SK-N-SH (cell line): ENCODE data around the gene ARHGAP44. TPM values are rescaled to one million over a fixed set of nuclear protein-coding genes. Genes with fewer than 3 reads are reported as not detected.

ENCODE experiments used
- CTCF ChIA-PET: fragments of 300-600, 350-600 bp; formaldehyde crosslinking; extraction: SDS; loops from one replicate; lab custom pipeline; 2021; lab: Yijun Ruan, JAX
- POLR2A ChIA-PET: fragments of 350-600 bp; sonication (Branson Sonifier 250); formaldehyde crosslinking; extraction: SDS; loops from one replicate; lab custom pipeline; 2020; ENCODE audit warnings: antibody characterized with exemption, inconsistent platforms; lab: Yijun Ruan, JAX
- DNase-seq: peaks from one replicate; pipeline ENCODE4 v3.0.0; 2012
- H2AFZ ChIP-seq: fragments of 200-600 bp; sonication (generic); 2 replicates; pipeline ENCODE4 v1.8.1; 2016; ENCODE audit warnings: antibody characterized with exemption, mild to moderate bottlenecking, low read depth
- H3F3A ChIP-seq: fragments of 200-600 bp; sonication (generic); replicated peaks from 2 replicates; pipeline ENCODE3; 2016; ENCODE audit warnings: antibody characterized with exemption, mild to moderate bottlenecking; ENCODE audit not compliant: insufficient read depth
- H3K27ac ChIP-seq, 2 experiments: fragments of 200-500 bp in 1 of 2; fragments of 200-600 bp in 1 of 2; sonication (Bioruptor generic) in 1 of 2; sonication (generic), shearing (Covaris generic) in 1 of 2; 2 replicates each; pipeline versions ENCODE4 v1.5.1 to v1.6.1; 2014 to 2016; ENCODE audit warnings: low read depth in 2 of 2, inconsistent platforms in 1 of 2, low read length in 1 of 2, mild to moderate bottlenecking in 1 of 2, mixed read lengths in 1 of 2
- H3K27me3 ChIP-seq: fragments of 200-600 bp; sonication (generic), shearing (Covaris generic); 2 replicates; pipeline ENCODE4 v1.6.1; 2016; ENCODE audit warnings: mixed run types; ENCODE audit not compliant: insufficient read depth
- H3K36me3 ChIP-seq, 2 experiments: fragments of 200-500 bp in 1 of 2; fragments of 200-600 bp in 1 of 2; sonication (Bioruptor generic) in 1 of 2; sonication (generic) in 1 of 2; replicated peaks in 1 of 2; 2 replicates each; pipeline versions ENCODE3 to v1.5.1; 2014 to 2016; ENCODE audit warnings: low read length in 1 of 2, mild to moderate bottlenecking in 1 of 2; ENCODE audit not compliant: insufficient read depth in 2 of 2, control insufficient read depth in 1 of 2
- H3K4me1 ChIP-seq, 2 experiments: fragments of 200-500 bp in 1 of 2; fragments of 200-600 bp in 1 of 2; sonication (Bioruptor generic) in 1 of 2; sonication (generic), shearing (Covaris generic) in 1 of 2; 2 replicates each; pipeline versions ENCODE4 v1.5.1 to v1.6.1; 2014 to 2016; ENCODE audit warnings: low read depth in 1 of 2, low read length in 1 of 2, mixed run types in 1 of 2; ENCODE audit not compliant: insufficient read depth in 2 of 2, control insufficient read depth in 1 of 2
- H3K4me2 ChIP-seq: fragments of 200-600 bp; sonication (generic), shearing (Covaris generic); 2 replicates; pipeline ENCODE4 v1.6.1; 2017; ENCODE audit warnings: mixed run types
- H3K4me3 ChIP-seq, 2 experiments: fragments of 200-500 bp in 1 of 2; fragments of 200-600 bp in 1 of 2; sonication (Bioruptor generic) in 1 of 2; sonication (generic), shearing (Covaris generic) in 1 of 2; 2 replicates each; pipeline versions ENCODE4 v1.5.1 to v1.8.1; 2014 to 2016; ENCODE audit warnings: low read depth in 2 of 2, inconsistent platforms in 1 of 2, low read length in 1 of 2, mild to moderate bottlenecking in 1 of 2, mixed read lengths in 1 of 2, moderate library complexity in 1 of 2
- H3K79me2 ChIP-seq: fragments of 200-600 bp; sonication (generic); 2 replicates; pipeline ENCODE4 v1.8.1; 2017; ENCODE audit warnings: mild to moderate bottlenecking; ENCODE audit not compliant: insufficient read depth
- H3K9ac ChIP-seq: fragments of 200-600 bp; sonication (generic); 2 replicates; pipeline ENCODE4 v1.6.1; 2017; ENCODE audit warnings: mixed run types
- H3K9me2 ChIP-seq: fragments of 200-600 bp; sonication (generic); 2 replicates; pipeline ENCODE4 v1.6.1; 2017; ENCODE audit warnings: mixed run types
- H3K9me3 ChIP-seq: fragments of 200-600 bp; sonication (generic); 2 replicates; pipeline ENCODE4 v1.6.1; 2017; ENCODE audit warnings: mixed run types, mild to moderate bottlenecking, moderate library complexity
- H4K20me1 ChIP-seq: fragments of 200-600 bp; sonication (generic); 2 replicates; pipeline ENCODE4 v1.6.1; 2017; ENCODE audit warnings: mild to moderate bottlenecking, mixed run types; ENCODE audit not compliant: insufficient read depth
- EP300 ChIP-seq, 2 experiments: IDR thresholded peaks; 2 replicates each; pipeline versions ENCODE4 v1.4.0 to v1.6.1; 2012; ENCODE audit warnings: borderline replicate concordance in 1 of 2, low read depth in 1 of 2, low read length in 1 of 2
- IRF3 ChIP-seq: fragments of 150-350 bp; IDR thresholded peaks from 2 replicates; pipeline ENCODE4 v1.6.1; 2016; ENCODE audit warnings: mild to moderate bottlenecking, low read depth, low read length
- NRF1 ChIP-seq: IDR thresholded peaks from 2 replicates; pipeline ENCODE4 v1.6.1; 2012; ENCODE audit warnings: low read depth, mild to moderate bottlenecking, low read length
- POLR2AphosphoS5 ChIP-seq: IDR thresholded peaks from 2 replicates; pipeline ENCODE4 v1.6.1; 2012; ENCODE audit warnings: low read depth, low read length
- RCOR1 ChIP-seq: fragments of 150-350 bp; IDR thresholded peaks from 2 replicates; pipeline ENCODE4 v1.6.1; 2017; ENCODE audit warnings: antibody characterized with exemption, low read length
- REST ChIP-seq: IDR thresholded peaks from 2 replicates; pipeline ENCODE4 v1.6.1; 2012; ENCODE audit warnings: mild to moderate bottlenecking, low read depth, low read length, moderate library complexity
- RXRA ChIP-seq: IDR thresholded peaks from 2 replicates; pipeline ENCODE4 v1.4.0; 2012; ENCODE audit warnings: low read depth, mild to moderate bottlenecking, borderline replicate concordance
- SIN3A ChIP-seq: IDR thresholded peaks from 2 replicates; pipeline ENCODE4 v1.6.1; 2012; ENCODE audit warnings: low read depth, mild to moderate bottlenecking, low read length, moderate library complexity, borderline replicate concordance
- SMC3 ChIP-seq: IDR thresholded peaks from 2 replicates; pipeline ENCODE4 v1.6.1; 2012; ENCODE audit warnings: low read depth, low read length, improper control_type of control experiment
- TAF1 ChIP-seq: IDR thresholded peaks from 2 replicates; pipeline ENCODE4 v1.6.1; 2012; ENCODE audit warnings: low read depth, mild to moderate bottlenecking, low read length, moderate library complexity, borderline replicate concordance
- USF1 ChIP-seq: IDR thresholded peaks from 2 replicates; pipeline ENCODE4 v1.4.0; 2012; ENCODE audit warnings: low read depth, borderline replicate concordance
- YY1 ChIP-seq: IDR thresholded peaks from 2 replicates; pipeline ENCODE4 v1.4.0; 2012; ENCODE audit warnings: low read depth, mild to moderate bottlenecking
- ZBTB33 ChIP-seq: IDR thresholded peaks from 2 replicates; pipeline ENCODE4 v1.4.0; 2012; ENCODE audit warnings: low read depth, borderline replicate concordance
- WGBS: methylation state at CpG from one replicate; pipeline ENCODE4 v1.1.6; 2017; ENCODE audit warnings: low lambda C conversion rate; 5-methylcytosine and 5-hydroxymethylcytosine counted together
- polyA plus RNA-seq, 3 experiments: library from polyadenylated mRNA; depleted of rRNA; stranded (reverse); fragments of >200 nt; gene quantifications; 2 replicates each; pipeline ENCODE4 v1.2.3, GENCODE V29; 2012
- TF ChIP-seq, protein P1 (sequence below): fragments of 200-600 bp; sonication (generic); IDR thresholded peaks from 2 replicates; pipeline ENCODE4 v1.6.1; 2017; ENCODE audit warnings: antibody characterized with exemption, mild to moderate bottlenecking, moderate library complexity
- TF ChIP-seq, protein P2 (sequence below): IDR thresholded peaks from 2 replicates; pipeline ENCODE4; 2012

ARHGAP44 gene
- polyA plus RNA-seq, 1 of the 3 experiments (the other 2 are of a cell fraction) = 0.28 TPM

GRCh38 chr17:12983991-12984884 lies 194.9 kb downstream of the ARHGAP44 start:
- H4K20me1 ChIP-seq = no peaks in the 10 kb centered on the region
- no peaks in the 10 kb centered on the region for H3K9me2 ChIP-seq
- no peaks in the 10 kb centered on the region for H3K36me3 ChIP-seq
- DNase-seq = no peak
- H3K4me1 ChIP-seq = peaks cover 0 to 10% of the 10 kb centered on the region in 2 experiments; a peak in 1 of 4 replicates
- H3K27ac ChIP-seq = no peak overlapping the region
- no peaks in the 10 kb centered on the region for H3F3A ChIP-seq
- no peaks in the 10 kb centered on the region for H3K79me2 ChIP-seq
- WGBS = 68% methylated on average over 20 of the region's 21 CpGs
- TF ChIP-seq USF1 (no peak), YY1 (no peak), TAF1 (no peak), REST (no peak), EP300 (IDR thresholded peaks at IDR 0.05; ENCODE audit: borderline replicate concordance in 1 of 2, low read depth in 1 of 2, low read length in 1 of 2) (no peak), IRF3 (no peak), SMC3 (no peak), RXRA (no peak), RCOR1 (no peak), POLR2AphosphoS5 (no peak), SIN3A (no peak), ZBTB33 (no peak), NRF1 (no peak)
- TF ChIP-seq, protein P1, sequence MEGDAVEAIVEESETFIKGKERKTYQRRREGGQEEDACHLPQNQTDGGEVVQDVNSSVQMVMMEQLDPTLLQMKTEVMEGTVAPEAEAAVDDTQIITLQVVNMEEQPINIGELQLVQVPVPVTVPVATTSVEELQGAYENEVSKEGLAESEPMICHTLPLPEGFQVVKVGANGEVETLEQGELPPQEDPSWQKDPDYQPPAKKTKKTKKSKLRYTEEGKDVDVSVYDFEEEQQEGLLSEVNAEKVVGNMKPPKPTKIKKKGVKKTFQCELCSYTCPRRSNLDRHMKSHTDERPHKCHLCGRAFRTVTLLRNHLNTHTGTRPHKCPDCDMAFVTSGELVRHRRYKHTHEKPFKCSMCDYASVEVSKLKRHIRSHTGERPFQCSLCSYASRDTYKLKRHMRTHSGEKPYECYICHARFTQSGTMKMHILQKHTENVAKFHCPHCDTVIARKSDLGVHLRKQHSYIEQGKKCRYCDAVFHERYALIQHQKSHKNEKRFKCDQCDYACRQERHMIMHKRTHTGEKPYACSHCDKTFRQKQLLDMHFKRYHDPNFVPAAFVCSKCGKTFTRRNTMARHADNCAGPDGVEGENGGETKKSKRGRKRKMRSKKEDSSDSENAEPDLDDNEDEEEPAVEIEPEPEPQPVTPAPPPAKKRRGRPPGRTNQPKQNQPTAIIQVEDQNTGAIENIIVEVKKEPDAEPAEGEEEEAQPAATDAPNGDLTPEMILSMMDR = no peak
- TF ChIP-seq, protein P2, sequence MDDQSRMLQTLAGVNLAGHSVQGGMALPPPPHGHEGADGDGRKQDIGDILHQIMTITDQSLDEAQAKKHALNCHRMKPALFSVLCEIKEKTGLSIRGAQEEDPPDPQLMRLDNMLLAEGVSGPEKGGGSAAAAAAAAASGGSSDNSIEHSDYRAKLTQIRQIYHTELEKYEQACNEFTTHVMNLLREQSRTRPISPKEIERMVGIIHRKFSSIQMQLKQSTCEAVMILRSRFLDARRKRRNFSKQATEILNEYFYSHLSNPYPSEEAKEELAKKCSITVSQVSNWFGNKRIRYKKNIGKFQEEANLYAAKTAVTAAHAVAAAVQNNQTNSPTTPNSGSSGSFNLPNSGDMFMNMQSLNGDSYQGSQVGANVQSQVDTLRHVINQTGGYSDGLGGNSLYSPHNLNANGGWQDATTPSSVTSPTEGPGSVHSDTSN = no peak
- H3K4me3 ChIP-seq = no peak overlapping the region
- peaks cover 14% of the 10 kb centered on the region; the same call in 1 of the 2 replicates for H3K27me3 ChIP-seq
- no peaks in the 10 kb centered on the region for H3K9me3 ChIP-seq
- H3K9ac ChIP-seq = no peak overlapping the region
- ChIA-PET POLR2A (no interaction called here), CTCF (interaction anchor here (2.5 kb wide), 1 partner anchor 19 kb away, joined by 8 read pairs; no protein-coding TSS in a partner anchor)
- H2AFZ ChIP-seq = no peak overlapping the region
- no peak overlapping the region for H3K4me2 ChIP-seq
